Upper lobe of left lung (tissue), 6 donors: Measurements from ENCODE around the gene RAB11A. TPM values are rescaled to one million over a fixed set of nuclear protein-coding genes. Genes with fewer than 3 reads are reported as not detected.

Experiments used
- ATAC-seq, 2 donors: fragments of 200-7000 bp; cut with Tn5 transposase; one replicate each; pipeline ENCODE4 v1.9.1; 2022; ENCODE audit warnings: mild to moderate bottlenecking in 2 of 2, moderate library complexity in 2 of 2; ENCODE audit not compliant: low FRiP score in 2 of 2
- DNase-seq, 2 donors: peaks; one replicate each; pipeline ENCODE4 v3.0.0-alpha.2; 2019 to 2020
- H3K27ac ChIP-seq, 4 donors: fragments of 200-600 bp; sonication (generic); one replicate each; pipeline ENCODE4 v1.5.1; 2016 to 2019
- H3K27me3 ChIP-seq, 4 donors: fragments of 200-600 bp; sonication (generic); one replicate each; pipeline ENCODE4 v1.5.1; 2017 to 2019
- H3K36me3 ChIP-seq, 4 donors: fragments of 200-600 bp; sonication (generic); one replicate each; pipeline ENCODE4 v1.5.1; 2016 to 2019
- H3K4me1 ChIP-seq, 4 donors: fragments of 200-600 bp; sonication (generic); one replicate each; pipeline ENCODE4 v1.5.1; 2018 to 2019
- H3K4me3 ChIP-seq, 4 donors: fragments of 200-600 bp; sonication (generic); one replicate each; pipeline ENCODE4 v1.5.1; 2017 to 2019; ENCODE audit warnings: mild to moderate bottlenecking in 2 of 4, moderate library complexity in 1 of 4
- H3K9me3 ChIP-seq, 4 donors: fragments of 200-600 bp; sonication (generic); one replicate each; pipeline ENCODE4 v1.5.1; 2018 to 2019
- CTCF ChIP-seq, 6 experiments: fragments of 450-650 bp in 4 of 6; fragments of 200-600 bp in 2 of 6; sonication (generic) in 2 of 6; IDR thresholded peaks; one replicate each; pipeline ENCODE4 v1.5.1; 2016 to 2019; ENCODE audit warnings: antibody characterized with exemption in 6 of 6
- EP300 ChIP-seq, 4 donors: sonication (generic); formaldehyde crosslinking; IDR thresholded peaks; one replicate each; pipeline ENCODE4 v1.5.1; 2017; ENCODE audit warnings: antibody characterized with exemption in 4 of 4, control low read depth in 2 of 4
- POLR2A ChIP-seq, 4 donors: fragments of 450-650 bp; IDR thresholded peaks; one replicate each; pipeline ENCODE4 v1.5.1; 2016 to 2017; ENCODE audit warnings: antibody characterized with exemption in 4 of 4, mild to moderate bottlenecking in 2 of 4
- POLR2AphosphoS5 ChIP-seq, 2 donors: sonication (generic); formaldehyde crosslinking; IDR thresholded peaks; one replicate each; pipeline ENCODE4 v1.5.1; 2017; ENCODE audit warnings: antibody characterized with exemption in 2 of 2
- WGBS, 2 donors: methylation state at CpG; one replicate each; pipeline ENCODE4 v1.1.5; 2017 to 2018; 5-methylcytosine and 5-hydroxymethylcytosine counted together
- small RNA-seq, 4 donors: library from RNA; depleted of rRNA; stranded (forward); fragments of <200 nt; gene quantifications; one replicate each; pipeline ENCODE3, GENCODE V24; 2016
- total RNA-seq, 6 donors: library from RNA; depleted of rRNA in 4 of 6; stranded (reverse); fragments of >200 nt in 4 of 6; gene quantifications; one replicate each; pipeline versions ENCODE4 v1.1.0 to v1.2.1, GENCODE V29; 2016 to 2021
- donor health status: DM: no; HTN: no; CAD: no; lungs with moderate emphysema.
- donor health status: DM: no; HTN: yes; CAD: no; lungs with severe emphysema.

RAB11A gene
- total RNA-seq, 6 donors from 2014 or later, result 15.7 to 205 (median 144) TPM

GRCh38 chr15:65938604-65939003 is 69.3 kb downstream of the RAB11A start:
- Histone ChIP-seq H3K27me3 (no peaks in the 10 kb centered on the region), H3K36me3 (no peaks in the 10 kb centered on the region), H3K4me1 (peaks cover 0 to 6% (median 0%) of the 10 kb centered on the region in 4 donors), H3K9me3 (no peaks in the 10 kb centered on the region), H3K27ac (no peak overlapping the region), H3K4me3 (no peak overlapping the region)
- no peak for TF ChIP-seq EP300 (IDR thresholded peaks at IDR 0.05)
- no peak for TF ChIP-seq CTCF (IDR thresholded peaks at IDR 0.05)
- no peak for TF ChIP-seq POLR2AphosphoS5 (IDR thresholded peaks at IDR 0.05)
- TF ChIP-seq POLR2A (IDR thresholded peaks at IDR 0.05), result no peak
- DNase-seq (no peak), ATAC-seq (no peak)
- WGBS, 2 donors, result 91 to 96% methylated on average over 4 of the region's 4 CpGs

DNA sequence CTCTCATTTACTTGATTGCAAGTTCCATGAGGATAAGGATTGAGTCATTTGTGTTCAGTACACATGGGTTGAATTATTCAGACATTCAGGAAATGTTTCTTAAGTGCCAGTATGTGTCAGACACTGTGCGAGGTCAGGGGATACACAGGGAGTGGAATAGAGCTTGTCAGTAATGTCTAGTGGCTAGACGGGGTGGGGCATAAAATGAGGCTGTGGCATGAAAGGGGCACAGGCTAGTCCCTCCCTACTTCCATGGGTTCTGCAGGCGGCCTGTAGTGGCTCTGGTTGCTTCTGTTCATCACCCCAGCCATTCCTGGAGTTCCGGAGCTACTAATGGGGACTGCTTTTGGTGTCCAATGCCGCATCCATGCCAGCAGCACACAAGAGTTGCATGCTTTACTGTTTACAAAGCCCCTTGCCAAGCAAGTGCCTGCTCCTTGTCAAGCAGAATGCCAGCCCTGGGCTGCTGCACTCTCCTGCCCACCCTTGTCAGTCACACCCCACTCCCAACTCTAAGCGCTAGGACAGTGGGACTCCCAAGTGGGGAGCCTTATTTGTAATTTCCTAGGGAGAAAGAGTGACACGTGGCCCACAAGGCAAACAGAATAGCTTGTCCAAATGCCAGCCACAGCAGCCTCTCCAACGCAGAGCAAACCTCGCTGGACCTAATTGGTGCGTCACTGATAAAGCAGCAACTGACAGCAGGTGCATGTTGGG is 70.8 kb downstream of the RAB11A start:
- no peaks in the 10 kb centered on the region for H3K9me3 ChIP-seq
- peaks cover 0 to 6% (median 0%) of the 10 kb centered on the region in 4 donors for H3K4me1 ChIP-seq
- ATAC-seq, result peak; percentile 62 to 87
- peak overlapping the region in 1 of 4 donors; percentile 40 for H3K27ac ChIP-seq
- WGBS, 2 donors, result 71 to 72% methylated on average over 10 of the region's 10 CpGs
- no peaks in the 10 kb centered on the region for H3K36me3 ChIP-seq
- H3K27me3 ChIP-seq, result no peaks in the 10 kb centered on the region
- no peak for TF ChIP-seq EP300 (IDR thresholded peaks at IDR 0.05)
- H3K4me3 ChIP-seq, result no peak overlapping the region
- peak in 1 of 2 donors; percentile 75 for DNase-seq

- no peaks in the 10 kb centered on the region for H3K9me3 ChIP-seq
- DNase-seq, result no peak
- H3K27ac ChIP-seq, result peak overlapping the region in 1 of 4 donors; percentile 40
- ATAC-seq, result no peak
- no peaks in the 10 kb centered on the region for H3K36me3 ChIP-seq
- no peak for TF ChIP-seq POLR2A (IDR thresholded peaks at IDR 0.05)
- no peak for TF ChIP-seq EP300 (IDR thresholded peaks at IDR 0.05)
- TF ChIP-seq CTCF (IDR thresholded peaks at IDR 0.05), result no peak
- no peak for TF ChIP-seq POLR2AphosphoS5 (IDR thresholded peaks at IDR 0.05)
- H3K27me3 ChIP-seq, result no peaks in the 10 kb centered on the region
- H3K4me3 ChIP-seq, result no peak overlapping the region
- peaks cover 0 to 6% (median 0%) of the 10 kb centered on the region in 4 donors for H3K4me1 ChIP-seq
Observed at GRCh38 chr15:65940618-65940909, 71.3 kb downstream of the RAB11A start.

Small RNAs within 50 kb of the gene (small RNA-seq; reads per million reads assigned to genes)
- gene RF00026, result 0 reads per million in 4 donors

Other genes starting within 250 kb of the RAB11A start
- gene SLC24A1, start 247.6 kb upstream of the RAB11A start, total RNA-seq, result 10 to 100 TPM in 4 of 6 donors, 1 to 10 TPM in 2; 7.1 to 17.8 (median 10.9) TPM
- gene DENND4A, start 77.2 kb upstream of the RAB11A start, total RNA-seq, result 10 to 100 TPM; 20.9 to 66.4 (median 30.8) TPM